Suprapubic skin (tissue), 4 donors: ENCODE results near the gene RHOF. TPM values are rescaled to one million over a fixed set of nuclear protein-coding genes. Genes with fewer than 3 reads are reported as not detected.

Experiments used
- DNase-seq, 2 donors: peaks; one replicate each; pipeline ENCODE4 v3.0.0-alpha.2; 2019; ENCODE audit warnings: low spot score in 2 of 2
- H3K27ac ChIP-seq: fragments of 200-600 bp; sonication (generic); one replicate; pipeline ENCODE4 v1.5.1; 2019
- H3K27me3 ChIP-seq: fragments of 200-600 bp; sonication (generic); one replicate; pipeline ENCODE4 v1.5.1; 2019
- H3K36me3 ChIP-seq: fragments of 200-600 bp; sonication (generic); one replicate; pipeline ENCODE4 v1.5.1; 2019
- H3K4me1 ChIP-seq: fragments of 200-600 bp; sonication (generic); one replicate; pipeline ENCODE4 v1.5.1; 2019
- H3K4me3 ChIP-seq: fragments of 200-600 bp; sonication (generic); one replicate; pipeline ENCODE4 v1.5.1; 2019; ENCODE audit warnings: mild to moderate bottlenecking
- H3K9me3 ChIP-seq: fragments of 200-600 bp; sonication (generic); one replicate; pipeline ENCODE4 v1.5.1; 2019
- EP300 ChIP-seq: sonication (generic); formaldehyde crosslinking; IDR thresholded peaks from one replicate; pipeline ENCODE4 v1.6.1; 2017; ENCODE audit warnings: antibody characterized with exemption
- POLR2A ChIP-seq, 2 donors: fragments of 450-650 bp; IDR thresholded peaks; one replicate each; pipeline ENCODE4 v1.6.1; 2017; ENCODE audit warnings: antibody characterized with exemption in 2 of 2, mild to moderate bottlenecking in 2 of 2, moderate library complexity in 2 of 2
- POLR2AphosphoS5 ChIP-seq, 3 donors: sonication (generic); formaldehyde crosslinking; IDR thresholded peaks; one replicate each; pipeline ENCODE4 v1.6.1; 2017; ENCODE audit warnings: antibody characterized with exemption in 3 of 3
- WGBS: methylation state at CpG from one replicate; pipeline ENCODE4 v1.1.5; 2018; 5-methylcytosine and 5-hydroxymethylcytosine counted together
- total RNA-seq, 4 donors: library from RNA; depleted of rRNA; stranded (reverse); fragments of >200 nt; gene quantifications; one replicate each; pipeline ENCODE4 v1.1.0, GENCODE V29; 2016
- TF ChIP-seq, protein P1 (sequence below), 2 donors: fragments of 200-600 bp in 1 of 2; fragments of 450-650 bp in 1 of 2; sonication (generic) in 1 of 2; IDR thresholded peaks; one replicate each; pipeline ENCODE4 v1.5.1; 2016 to 2019; ENCODE audit warnings: antibody characterized with exemption in 2 of 2, mild to moderate bottlenecking in 1 of 2, moderate library complexity in 1 of 2

Gene RHOF
- total RNA-seq, 4 donors from 2014 or later, result 6.6 to 20.4 (median 17.5) TPM

DNA sequence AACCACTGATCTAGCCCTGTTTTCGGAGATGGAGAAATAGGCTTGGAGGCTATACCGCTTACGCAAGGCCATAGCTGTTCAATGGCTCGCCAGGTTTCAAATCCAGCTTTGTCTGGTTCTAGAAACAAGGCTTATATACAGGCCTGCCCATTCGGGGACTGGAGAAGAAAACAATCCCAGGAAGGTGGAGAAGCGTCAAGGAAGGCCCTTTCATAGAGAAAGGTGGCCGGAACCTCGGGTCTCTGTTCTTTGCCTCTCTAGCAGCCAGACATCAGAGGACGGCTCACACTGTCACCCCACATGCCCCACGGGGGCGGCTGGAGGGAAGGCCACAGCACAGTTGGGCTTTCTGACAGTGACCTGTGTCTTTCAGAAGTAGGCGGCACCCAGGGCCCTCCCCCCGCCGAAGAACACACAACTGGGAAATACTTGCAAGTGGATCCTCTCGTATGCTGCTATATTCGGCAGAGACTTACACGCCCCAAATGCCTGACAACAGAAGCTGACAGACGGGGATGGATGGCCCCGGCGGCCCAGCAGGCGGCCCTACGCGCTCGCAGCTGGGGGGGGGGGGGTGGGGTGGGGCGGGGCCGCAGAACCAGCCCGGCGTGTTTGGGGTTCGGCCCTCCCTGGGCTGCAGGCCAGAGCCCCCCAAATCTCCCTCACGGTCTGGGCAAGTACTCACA lies 5.8 kb upstream of the RHOF start:
- Histone ChIP-seq H3K27ac (peak overlapping the region; percentile 100), H3K27me3 (no peaks in the 10 kb centered on the region), H3K36me3 (peaks cover 5% of the 10 kb centered on the region), H3K4me3 (peak overlapping the region; percentile 89), H3K9me3 (no peaks in the 10 kb centered on the region), H3K4me1 (peaks cover 58% of the 10 kb centered on the region)
- no peak for TF ChIP-seq POLR2A (IDR thresholded peaks at IDR 0.05)
- no peak for TF ChIP-seq POLR2AphosphoS5 (IDR thresholded peaks at IDR 0.05)
- no peak for TF ChIP-seq EP300
- TF ChIP-seq, protein P1, sequence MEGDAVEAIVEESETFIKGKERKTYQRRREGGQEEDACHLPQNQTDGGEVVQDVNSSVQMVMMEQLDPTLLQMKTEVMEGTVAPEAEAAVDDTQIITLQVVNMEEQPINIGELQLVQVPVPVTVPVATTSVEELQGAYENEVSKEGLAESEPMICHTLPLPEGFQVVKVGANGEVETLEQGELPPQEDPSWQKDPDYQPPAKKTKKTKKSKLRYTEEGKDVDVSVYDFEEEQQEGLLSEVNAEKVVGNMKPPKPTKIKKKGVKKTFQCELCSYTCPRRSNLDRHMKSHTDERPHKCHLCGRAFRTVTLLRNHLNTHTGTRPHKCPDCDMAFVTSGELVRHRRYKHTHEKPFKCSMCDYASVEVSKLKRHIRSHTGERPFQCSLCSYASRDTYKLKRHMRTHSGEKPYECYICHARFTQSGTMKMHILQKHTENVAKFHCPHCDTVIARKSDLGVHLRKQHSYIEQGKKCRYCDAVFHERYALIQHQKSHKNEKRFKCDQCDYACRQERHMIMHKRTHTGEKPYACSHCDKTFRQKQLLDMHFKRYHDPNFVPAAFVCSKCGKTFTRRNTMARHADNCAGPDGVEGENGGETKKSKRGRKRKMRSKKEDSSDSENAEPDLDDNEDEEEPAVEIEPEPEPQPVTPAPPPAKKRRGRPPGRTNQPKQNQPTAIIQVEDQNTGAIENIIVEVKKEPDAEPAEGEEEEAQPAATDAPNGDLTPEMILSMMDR (IDR thresholded peaks at IDR 0.05), result peak in 1 of 2 donors; percentile 3
- peak in 1 of 2 donors; percentile 85 for DNase-seq
- WGBS, result 12% methylated on average over 11 of the region's 30 CpGs

DNA sequence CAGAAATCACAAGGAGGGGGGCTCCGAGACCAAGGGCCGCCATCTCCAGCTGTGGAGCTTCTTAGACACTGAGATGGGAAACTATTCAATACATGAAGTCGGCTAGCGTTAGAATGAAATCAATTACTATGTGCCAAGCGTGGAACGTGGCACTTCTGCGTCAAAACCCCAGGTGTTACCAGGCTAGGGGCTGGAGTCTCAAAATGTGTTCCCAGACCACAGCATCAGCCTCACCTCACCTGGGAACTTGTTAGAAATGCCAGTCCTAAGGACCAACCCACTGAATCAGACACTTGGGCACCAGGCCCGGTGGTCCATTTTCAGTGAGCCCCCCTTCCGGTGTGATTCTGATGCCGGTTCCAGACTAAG lies 5.3 kb upstream of the RHOF start:
- TF ChIP-seq EP300, result no peak
- TF ChIP-seq, protein P1 (IDR thresholded peaks at IDR 0.05), result no peak
- no peak for TF ChIP-seq POLR2A (IDR thresholded peaks at IDR 0.05)
- TF ChIP-seq POLR2AphosphoS5 (IDR thresholded peaks at IDR 0.05), result no peak
- H3K27me3 ChIP-seq, result no peaks in the 10 kb centered on the region
- H3K9me3 ChIP-seq, result no peaks in the 10 kb centered on the region
- peaks cover 5% of the 10 kb centered on the region for H3K36me3 ChIP-seq
- 25% methylated on average over 8 of the region's 10 CpGs for WGBS
- H3K27ac ChIP-seq, result peak overlapping the region; percentile 100
- DNase-seq, result no peak
- peaks cover 63% of the 10 kb centered on the region for H3K4me1 ChIP-seq
- peak overlapping the region; percentile 89 for H3K4me3 ChIP-seq

DNA sequence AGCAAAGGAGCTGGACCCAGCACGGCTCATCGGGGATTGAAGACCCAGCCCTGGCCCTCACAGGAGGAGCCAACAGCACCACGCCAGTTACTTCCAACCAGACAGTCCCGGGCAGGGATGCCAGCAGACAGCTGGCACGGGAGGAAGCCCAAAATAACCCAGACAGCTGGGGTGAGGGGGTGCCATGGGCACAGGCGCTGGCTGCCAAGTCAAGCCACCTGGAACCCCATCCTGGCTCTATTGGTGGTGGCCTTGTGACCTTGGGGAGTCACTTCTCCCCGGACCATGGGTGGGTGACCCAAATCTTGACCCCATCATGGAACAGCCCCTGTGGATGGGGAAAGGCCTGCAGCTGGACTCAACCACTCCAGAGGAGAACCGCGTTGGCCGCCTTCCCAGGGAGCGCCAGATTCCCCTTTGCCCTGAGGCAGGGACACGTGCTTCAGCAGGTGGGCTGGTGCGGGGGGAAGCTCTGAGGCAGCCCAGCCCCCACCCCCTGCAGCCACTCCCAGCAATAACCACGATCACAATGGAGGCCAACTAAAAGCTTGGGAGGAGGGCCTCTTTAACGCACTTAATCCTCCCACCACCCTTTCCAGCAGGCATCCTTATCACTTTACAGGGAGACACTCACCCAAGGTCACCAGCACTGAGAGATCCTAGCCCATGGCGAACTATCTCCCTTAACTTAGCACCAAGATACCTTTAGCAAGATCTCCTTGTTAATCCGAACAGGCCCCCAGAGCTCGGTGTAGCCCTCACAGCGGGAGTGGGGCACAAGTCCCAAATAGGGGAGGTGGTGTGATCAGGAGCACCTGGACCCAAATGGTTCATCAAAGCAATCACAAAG lies 4.7 kb upstream of the RHOF start:
- peak in 1 of 2 donors; percentile 84 for DNase-seq
- Histone ChIP-seq H3K4me3 (peak overlapping the region; percentile 89), H3K27me3 (no peaks in the 10 kb centered on the region), H3K27ac (peak overlapping the region; percentile 100), H3K4me1 (peaks cover 69% of the 10 kb centered on the region), H3K9me3 (no peaks in the 10 kb centered on the region), H3K36me3 (peaks cover 5% of the 10 kb centered on the region)
- TF ChIP-seq EP300 (no peak), POLR2AphosphoS5 (IDR thresholded peaks at IDR 0.05) (no peak), POLR2A (IDR thresholded peaks at IDR 0.05) (no peak)
- TF ChIP-seq, protein P1 (IDR thresholded peaks at IDR 0.05), result no peak
- WGBS, result 47% methylated on average over 7 of the region's 19 CpGs

DNA sequence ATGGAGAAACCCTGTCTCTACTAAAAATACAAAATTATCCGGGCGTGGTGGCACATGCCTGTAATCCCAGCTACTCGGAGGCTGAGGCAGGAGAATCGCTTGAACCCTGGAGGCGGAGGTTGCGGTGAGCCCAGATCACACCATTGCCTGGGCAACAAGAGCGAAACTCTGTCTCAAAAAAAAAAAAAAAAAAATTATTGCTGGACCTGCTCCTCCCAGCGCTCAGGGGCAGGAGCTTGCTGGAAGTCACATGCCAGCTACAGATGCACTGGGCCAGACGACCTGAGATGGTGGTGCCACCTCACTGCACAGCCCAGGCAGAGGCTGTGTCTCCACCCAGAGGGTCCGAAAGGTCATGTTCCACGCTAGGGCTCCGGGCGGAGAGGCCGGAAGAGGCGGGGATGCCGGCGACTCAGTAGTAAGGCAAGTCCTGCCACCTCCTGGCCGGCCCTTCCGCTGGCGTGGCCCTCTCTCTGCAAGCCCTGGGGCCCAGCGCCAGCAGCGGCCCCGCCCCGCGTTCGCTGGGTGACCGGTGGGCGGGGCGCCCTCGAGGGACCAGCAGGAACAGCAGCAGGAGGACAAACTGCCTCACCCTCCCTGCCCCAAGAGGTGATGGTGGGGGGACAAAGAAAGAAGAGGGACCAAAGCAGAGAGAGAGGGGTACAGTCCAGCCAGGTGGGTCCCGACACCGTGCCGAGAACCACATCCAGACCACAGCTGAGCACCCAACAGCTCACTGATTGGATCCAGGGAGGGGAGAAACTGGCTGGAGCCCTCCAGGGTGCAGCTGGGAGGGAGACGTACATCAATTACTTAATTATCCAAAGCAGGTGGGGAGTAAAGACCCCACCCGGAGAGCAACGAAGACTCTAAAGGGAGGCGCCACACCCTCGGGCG lies 3.6 kb upstream of the RHOF start:
- WGBS, result 12% methylated on average over 21 of the region's 39 CpGs
- TF ChIP-seq POLR2AphosphoS5 (IDR thresholded peaks at IDR 0.05) (peak in 1 of 3 donors; percentile 71), POLR2A (IDR thresholded peaks at IDR 0.05) (no peak), EP300 (no peak)
- TF ChIP-seq, protein P1 (IDR thresholded peaks at IDR 0.05), result peak in 1 of 2 donors; percentile 25
- Histone ChIP-seq H3K9me3 (no peaks in the 10 kb centered on the region), H3K4me3 (peak overlapping the region; percentile 89), H3K36me3 (peaks cover 5% of the 10 kb centered on the region), H3K4me1 (peaks cover 72% of the 10 kb centered on the region), H3K27me3 (no peaks in the 10 kb centered on the region), H3K27ac (peak overlapping the region; percentile 100)
- DNase-seq, result peak; percentile 93 to 95
